PC-3 (cell line): ENCODE data around the gene ENDOV. TPM values are rescaled to one million over a fixed set of nuclear protein-coding genes. Genes with fewer than 3 reads are reported as not detected.

Source experiments
- ATAC-seq: fragments of 200-7000 bp; cut with Tn5 transposase; 2 replicates; pipeline ENCODE4 v1.9.1; 2020; ENCODE audit warnings: mild to moderate bottlenecking, moderate library complexity
- BruUV-seq: library from RNA; stranded (reverse); fragments of 400-500 nt; replicated peaks from 2 replicates; lab custom pipeline; 2021; lab: Mats Ljungman, UMichigan
- CTCF ChIA-PET: fragments of 300-600 bp; sonication (Branson Sonifier 250); formaldehyde crosslinking; loops from one replicate; lab custom pipeline; 2022; ENCODE audit warnings: antibody characterized with exemption; lab: Charles Lee
- POLR2A ChIA-PET: fragments of 300-600 bp; sonication (Branson Sonifier 250); formaldehyde crosslinking; loops from one replicate; lab custom pipeline; 2022; ENCODE audit warnings: antibody characterized with exemption; ENCODE audit not compliant: unreplicated experiment; lab: Charles Lee
- DNase-seq: peaks from one replicate; pipeline ENCODE4 v3.0.0-alpha.2; 2015
- H2AFZ ChIP-seq: fragments of 300-600 bp; sonication (generic); 2 replicates; pipeline ENCODE4 v1.6.0; 2016; ENCODE audit warnings: antibody characterized with exemption, low read length
- H3F3A ChIP-seq: fragments of 300-600 bp; sonication (generic); one replicate; pipeline ENCODE4 v1.6.0; 2017; ENCODE audit warnings: antibody characterized with exemption, low read length, control low read depth, mild to moderate bottlenecking; ENCODE audit not compliant: unreplicated experiment
- H3K27ac ChIP-seq: fragments of 300-600 bp; sonication (generic); 2 replicates; pipeline ENCODE4 v1.5.1; 2016; ENCODE audit warnings: mild to moderate bottlenecking, low read length
- H3K27me3 ChIP-seq: fragments of 300-600 bp; sonication (generic); 2 replicates; pipeline ENCODE4 v1.6.1; 2016; ENCODE audit warnings: low read length, mixed read lengths
- H3K36me3 ChIP-seq: fragments of 300-600 bp; sonication (generic); 2 replicates; pipeline ENCODE4 v1.6.1; 2016; ENCODE audit warnings: low read depth, mixed run types, low read length, mixed read lengths
- H3K4me1 ChIP-seq: fragments of 300-600 bp; sonication (generic); 2 replicates; pipeline ENCODE4 v1.5.1; 2016; ENCODE audit warnings: low read length; ENCODE audit not compliant: insufficient read depth
- H3K4me2 ChIP-seq: fragments of 300-600 bp; sonication (generic); 2 replicates; pipeline ENCODE4 v1.6.0; 2016; ENCODE audit warnings: low read length
- H3K4me3 ChIP-seq: fragments of 300-600 bp; sonication (generic); 2 replicates; pipeline ENCODE4 v1.5.1; 2016; ENCODE audit warnings: mild to moderate bottlenecking, low read length, mixed read lengths
- H3K79me2 ChIP-seq: fragments of 300-600 bp; sonication (generic); 2 replicates; pipeline ENCODE4 v1.6.1; 2017; ENCODE audit warnings: low read length, mixed read lengths
- H3K9ac ChIP-seq: fragments of 300-600 bp; sonication (generic); 2 replicates; pipeline ENCODE4 v1.6.0; 2016; ENCODE audit warnings: mild to moderate bottlenecking, low read length
- H3K9me2 ChIP-seq: fragments of 300-600 bp; sonication (generic); replicated peaks from 2 replicates; pipeline ENCODE4 v1.6.1; 2016; ENCODE audit warnings: mixed run types, low read length, mixed read lengths
- H3K9me3 ChIP-seq: fragments of 300-600 bp; sonication (generic); 2 replicates; pipeline ENCODE4 v1.6.1; 2016; ENCODE audit warnings: low read length, mixed read lengths
- H4K20me1 ChIP-seq: fragments of 300-600 bp; sonication (generic); 2 replicates; pipeline ENCODE4 v1.6.1; 2016; ENCODE audit warnings: low read length, mixed read lengths
- CTCF ChIP-seq: fragments of 300-600 bp; sonication (generic); conservative IDR thresholded peaks from 2 replicates; pipeline ENCODE4 v1.5.1; 2017; ENCODE audit warnings: antibody characterized with exemption, low read depth, mild to moderate bottlenecking, low read length
- EZH2 ChIP-seq: fragments of 300-600 bp; sonication (generic); IDR thresholded peaks from one replicate; pipeline ENCODE4 v1.6.1; 2017; ENCODE audit warnings: antibody characterized with exemption, mild to moderate bottlenecking, low read length; ENCODE audit not compliant: unreplicated experiment
- EZH2phosphoT487 ChIP-seq: fragments of 300-600 bp; sonication (generic); IDR thresholded peaks from 2 replicates; pipeline ENCODE4 v1.6.1; 2018; ENCODE audit warnings: mild to moderate bottlenecking, antibody characterized with exemption, low read length, borderline replicate concordance
- intact Hi-C: fragments of 100-400 bp; cut with micrococcal nuclease; formaldehyde crosslinking; loops from 2 replicates; pipeline ENCODE4 v1.9.0; 2023
- total RNA-seq: library from RNA; depleted of rRNA; stranded (reverse); fragments of >200 nt; gene quantifications from 2 replicates; pipeline ENCODE4 v1.2.3, GENCODE V29; 2014

Gene ENDOV
- total RNA-seq, 1 experiment from 2014 or later: 57.9 TPM

GRCh38 chr17:80371196-80371595, 43.8 kb upstream of the ENDOV start:
- Histone ChIP-seq H3K4me1 (no peaks in the 10 kb centered on the region), H3K4me2 (no peak overlapping the region), H4K20me1 (no peaks in the 10 kb centered on the region), H3K4me3 (no peak overlapping the region), H3K27ac (no peak overlapping the region), H2AFZ (no peak overlapping the region), H3K9ac (no peak overlapping the region), H3K9me2 (no peaks in the 10 kb centered on the region), H3F3A (no peaks in the 10 kb centered on the region), H3K9me3 (no peaks in the 10 kb centered on the region), H3K79me2 (no peaks in the 10 kb centered on the region), H3K27me3 (no peaks in the 10 kb centered on the region), H3K36me3 (peaks cover 65% of the 10 kb centered on the region)
- DNase-seq: no peak
- no peak for ATAC-seq
- intact Hi-C loops: no loop called here
- ChIA-PET CTCF (no interaction called here), POLR2A (no interaction called here)
- no peak for TF ChIP-seq CTCF
- no peak for TF ChIP-seq EZH2
- BruUV-seq: no TSS peak

GRCh38 chr17:80372456-80372855, 42.5 kb upstream of the ENDOV start:
- H3K9me2 ChIP-seq: no peaks in the 10 kb centered on the region
- CTCF ChIA-PET: no interaction called here
- H3K27ac ChIP-seq: no peak overlapping the region
- POLR2A ChIA-PET: no interaction called here
- no peak overlapping the region for H3K4me2 ChIP-seq
- H3F3A ChIP-seq: no peaks in the 10 kb centered on the region
- no peak overlapping the region for H3K9ac ChIP-seq
- H3K9me3 ChIP-seq: no peaks in the 10 kb centered on the region
- intact Hi-C loops: no loop called here
- no peaks in the 10 kb centered on the region for H3K4me1 ChIP-seq
- no peak for TF ChIP-seq EZH2phosphoT487
- TF ChIP-seq EZH2: no peak
- TF ChIP-seq CTCF: no peak
- no peak for ATAC-seq
- no peaks in the 10 kb centered on the region for H4K20me1 ChIP-seq
- no peaks in the 10 kb centered on the region for H3K79me2 ChIP-seq
- no peak for DNase-seq
- H3K36me3 ChIP-seq: peaks cover 72% of the 10 kb centered on the region
- H3K27me3 ChIP-seq: no peaks in the 10 kb centered on the region
- no peak overlapping the region for H3K4me3 ChIP-seq
- H2AFZ ChIP-seq: no peak overlapping the region
- no TSS peak for BruUV-seq

DNA sequence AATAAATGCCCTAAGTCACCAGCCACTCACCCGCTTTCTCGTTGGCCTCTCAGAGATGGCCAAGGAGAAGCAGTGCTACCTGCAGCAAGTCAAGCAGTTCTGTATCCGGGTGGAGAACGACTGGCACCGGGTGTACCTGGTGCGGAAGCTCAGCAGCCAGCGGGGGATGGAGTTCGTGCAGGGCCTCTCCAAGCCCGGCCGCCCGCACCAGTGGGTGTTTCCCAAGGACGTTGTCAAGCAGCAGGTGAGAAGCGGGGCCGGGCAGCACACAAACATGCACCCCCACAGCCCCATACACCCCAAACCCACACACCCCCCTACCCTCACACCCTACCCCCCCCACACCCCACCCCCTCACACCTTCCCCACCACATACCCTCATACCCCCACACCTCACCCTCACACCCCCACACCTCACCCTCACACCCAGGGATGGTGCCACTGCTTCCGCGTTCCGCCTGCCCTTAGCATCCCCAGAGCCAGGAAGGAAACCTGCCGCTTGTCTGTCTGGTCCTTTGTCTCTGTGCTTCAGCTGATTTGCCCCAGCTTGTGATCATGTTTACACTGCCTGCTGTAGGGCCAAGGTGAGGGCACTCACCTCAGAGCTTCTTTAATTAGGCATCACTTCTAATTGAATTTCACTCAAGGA, 41.9 kb upstream of the ENDOV start:
- ATAC-seq (no peak), DNase-seq (no peak)
- no TSS peak for BruUV-seq
- Histone ChIP-seq H3K4me3 (no peak overlapping the region), H3K9me2 (no peaks in the 10 kb centered on the region), H4K20me1 (no peaks in the 10 kb centered on the region), H3K4me1 (no peaks in the 10 kb centered on the region), H3K36me3 (peaks cover 71% of the 10 kb centered on the region), H3K4me2 (no peak overlapping the region), H3K79me2 (no peaks in the 10 kb centered on the region), H2AFZ (no peak overlapping the region), H3F3A (no peaks in the 10 kb centered on the region), H3K27ac (no peak overlapping the region), H3K27me3 (no peaks in the 10 kb centered on the region), H3K9me3 (no peaks in the 10 kb centered on the region), H3K9ac (no peak overlapping the region)
- CTCF ChIA-PET: no interaction called here
- POLR2A ChIA-PET: no interaction called here
- no peak for TF ChIP-seq EZH2
- TF ChIP-seq EZH2phosphoT487: no peak
- no peak for TF ChIP-seq CTCF
- intact Hi-C loops: no loop called here
